Activated CD4-positive, alpha-beta T cell treated with anti-CD3 and anti-CD28 coated beads, Interleukin-10, Interleukin-2, amounts not matched to agents 100 ng/mL and 50 ng/mL, durations not matched to agents 16 hours and 8 hours (primary cell): ENCODE measurements around the gene DYNLT1.
"Not testable (repeated sequence)": the region's sequence is repeated elsewhere in the genome, so short reads cannot be mapped to it uniquely, and the experiment has no call there.

Experiments used
- DNase-seq: peaks from one replicate; pipeline ENCODE4 v3.0.0-alpha.2; 2020

Gene DYNLT1

DNA sequence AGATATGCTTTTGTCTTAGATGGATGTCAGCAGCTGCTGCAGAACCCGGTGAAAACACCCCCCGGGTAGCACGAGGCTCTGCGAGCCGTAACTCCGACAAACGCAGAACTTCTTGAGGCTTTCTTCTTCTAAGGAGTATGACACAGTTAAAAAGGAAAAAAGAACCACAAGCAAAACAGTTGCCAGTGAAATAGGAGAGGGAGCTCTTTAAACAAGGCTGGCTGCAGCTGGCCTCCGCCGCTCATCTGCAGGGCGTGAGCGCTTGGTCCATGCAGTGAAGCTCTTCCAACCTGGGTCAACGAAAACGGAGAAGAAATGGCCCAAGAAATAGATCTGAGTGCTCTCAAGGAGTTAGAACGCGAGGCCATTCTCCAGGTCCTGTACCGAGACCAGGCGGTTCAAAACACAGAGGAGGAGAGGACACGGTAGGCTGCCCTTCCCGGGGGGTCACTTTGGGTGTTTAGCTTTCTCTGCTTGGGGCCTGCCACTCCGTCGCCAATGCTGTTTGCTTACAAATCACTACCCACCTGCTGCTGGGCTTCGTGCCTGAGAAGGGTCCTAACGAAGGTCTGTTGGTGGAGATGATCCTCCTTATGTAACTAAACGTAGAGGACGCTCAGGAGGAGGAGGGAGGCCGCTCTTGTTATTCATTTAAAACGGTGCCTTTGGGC is 18.5 kb upstream of the DYNLT1 start:
- no peak for DNase-seq

DNA sequence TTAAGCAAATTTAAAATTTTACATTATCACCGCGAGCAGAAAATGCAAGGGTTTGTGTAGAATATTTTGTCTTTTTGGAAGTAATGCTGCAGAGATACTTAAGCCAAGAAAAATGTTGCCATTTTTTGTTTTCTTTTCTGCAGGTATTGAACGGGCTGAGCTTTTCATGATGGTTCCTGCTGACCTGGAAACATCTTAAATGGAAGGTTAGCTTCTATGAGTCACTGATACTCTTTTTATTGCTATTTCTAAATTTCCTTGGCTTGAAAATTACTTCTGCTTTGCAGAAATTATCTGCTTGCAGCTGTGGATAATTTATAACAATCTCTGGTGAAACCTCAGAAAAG is 18.0 kb upstream of the DYNLT1 start:
- DNase-seq, result no peak

DNA sequence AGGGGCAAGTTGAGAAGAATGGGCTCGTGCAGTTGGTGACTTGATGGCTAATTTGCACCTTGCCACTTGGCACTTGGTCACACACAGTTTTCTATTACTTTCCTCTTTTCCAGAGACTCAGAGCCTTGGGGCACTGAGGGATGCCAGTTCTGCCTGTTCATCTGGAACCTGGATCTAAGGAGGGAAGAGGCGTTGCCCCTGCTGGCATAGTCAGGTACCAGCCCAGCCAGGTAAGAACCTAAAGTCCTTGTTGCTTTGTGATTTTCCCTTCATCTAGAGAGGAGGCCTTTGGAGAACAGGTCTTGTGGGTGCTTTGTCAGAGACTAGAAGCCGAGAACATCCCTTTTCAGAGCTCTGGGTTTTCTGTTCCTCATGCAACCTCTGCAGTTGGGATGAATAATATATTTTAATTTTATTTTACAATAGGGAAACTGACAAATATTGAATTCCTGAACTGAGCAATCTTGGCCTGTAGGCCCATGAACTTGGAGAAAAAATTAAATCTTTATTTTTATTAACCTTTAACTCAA is 16.7 kb upstream of the DYNLT1 start:
- DNase-seq, result no peak

DNA sequence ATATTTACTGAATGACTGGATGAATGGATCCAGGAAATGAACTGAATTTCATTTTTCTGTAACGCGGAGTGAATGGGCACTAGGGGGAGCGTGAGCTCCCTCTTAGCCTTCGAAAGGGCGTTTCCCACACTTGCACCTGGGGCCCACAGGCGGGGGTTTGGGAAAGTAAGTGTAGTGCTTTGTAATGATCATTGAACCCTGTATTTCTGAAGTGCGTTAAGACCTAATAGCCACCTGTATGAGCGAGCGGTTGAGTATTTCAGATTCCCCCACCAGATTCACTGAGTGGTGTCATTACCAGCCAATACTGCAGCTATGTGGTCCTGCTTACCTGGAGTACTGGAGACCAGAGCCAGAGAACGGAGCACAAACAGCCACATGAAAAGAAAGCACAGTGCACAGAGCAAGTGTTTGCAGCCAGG is 15.8 kb upstream of the DYNLT1 start:
- DNase-seq, result peak; percentile 52

DNA sequence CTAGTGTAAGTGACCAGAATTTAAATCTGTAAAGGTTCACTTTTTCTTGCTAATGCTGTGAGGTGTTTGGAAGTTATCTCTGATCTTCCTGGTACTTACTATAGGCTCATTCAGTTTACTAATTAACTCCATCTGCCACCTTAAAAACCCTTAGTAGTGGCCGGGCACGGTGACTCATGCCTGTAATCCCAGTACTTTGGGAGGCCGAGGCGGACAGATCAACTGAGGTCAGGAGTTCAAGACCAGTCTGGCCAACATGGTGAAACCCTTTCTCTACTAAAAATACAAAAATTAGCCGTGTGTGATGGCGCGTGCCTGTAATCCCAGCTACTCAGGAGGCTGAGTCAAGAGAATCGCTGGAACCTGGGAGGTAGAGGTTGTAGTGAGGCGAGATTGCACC is 12.4 kb upstream of the DYNLT1 start:
- not testable (repeated sequence) for DNase-seq

DNA sequence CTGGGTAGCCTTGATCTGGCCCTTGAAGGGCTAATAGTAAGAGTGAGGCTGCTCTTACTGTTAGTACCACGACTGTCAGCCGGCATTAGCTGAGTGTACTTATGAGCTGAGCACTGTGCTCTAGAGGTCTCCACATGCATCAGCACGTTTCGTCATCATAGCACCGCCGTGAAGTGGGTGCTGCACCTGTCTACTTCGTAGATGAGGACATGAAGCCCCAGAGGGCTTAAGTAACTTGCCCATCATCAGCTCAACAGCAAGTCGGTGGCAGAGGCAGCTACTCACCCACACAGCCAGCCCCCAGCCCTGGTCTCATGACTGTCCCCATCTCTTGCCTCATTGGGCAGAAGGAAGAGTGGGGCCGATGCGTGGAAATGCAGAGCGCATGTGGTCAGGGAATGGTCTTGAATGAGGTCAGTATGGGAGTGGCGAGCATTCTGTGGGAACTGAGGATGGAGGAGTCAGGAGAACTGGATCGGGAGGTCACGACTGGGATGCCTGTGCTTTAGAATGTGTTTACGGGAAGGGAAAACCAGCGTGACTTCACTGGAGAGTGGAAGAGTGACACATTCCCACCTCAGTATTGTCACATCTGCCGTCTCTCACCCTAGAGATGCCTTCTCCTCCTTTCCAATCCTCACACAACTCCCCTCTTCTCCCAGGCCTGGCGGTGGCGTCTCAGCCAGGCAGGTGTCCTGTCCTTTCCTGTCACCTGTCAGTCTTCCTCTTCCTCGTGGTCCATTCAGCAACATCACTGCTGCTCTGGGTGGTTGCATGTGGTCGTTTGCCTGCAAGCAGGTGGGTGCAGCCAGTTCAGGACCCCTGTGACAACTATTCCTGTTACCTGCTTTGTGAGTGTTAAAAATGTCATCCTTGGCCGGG is 11.3 kb upstream of the DYNLT1 start:
- DNase-seq, result no peak

DNA sequence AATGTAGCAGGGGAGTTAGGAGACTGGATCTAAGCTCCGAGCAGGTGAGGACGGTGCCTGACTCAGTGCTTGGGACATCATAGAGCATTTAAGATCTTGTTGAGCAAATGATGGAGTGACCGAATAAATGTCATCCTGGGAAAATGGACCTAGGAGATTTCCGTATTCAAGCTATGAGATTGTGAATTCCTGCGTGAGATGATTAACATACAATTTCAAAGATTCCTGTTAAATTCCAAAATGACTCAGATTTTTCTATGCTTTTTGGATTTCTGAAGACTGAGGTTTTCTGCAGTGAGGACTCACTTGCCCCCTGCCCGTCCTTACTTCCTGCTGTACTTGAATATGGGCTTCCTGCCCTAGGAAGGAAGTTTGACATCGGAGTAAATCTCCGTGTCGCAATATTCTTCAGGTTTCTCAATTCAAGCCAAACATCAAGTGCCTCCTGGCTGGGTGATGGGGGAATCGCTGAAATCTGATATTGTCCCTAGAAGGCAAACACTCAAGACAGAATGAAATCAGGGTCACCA is 10.5 kb upstream of the DYNLT1 start:
- peak; percentile 40 for DNase-seq

DNA sequence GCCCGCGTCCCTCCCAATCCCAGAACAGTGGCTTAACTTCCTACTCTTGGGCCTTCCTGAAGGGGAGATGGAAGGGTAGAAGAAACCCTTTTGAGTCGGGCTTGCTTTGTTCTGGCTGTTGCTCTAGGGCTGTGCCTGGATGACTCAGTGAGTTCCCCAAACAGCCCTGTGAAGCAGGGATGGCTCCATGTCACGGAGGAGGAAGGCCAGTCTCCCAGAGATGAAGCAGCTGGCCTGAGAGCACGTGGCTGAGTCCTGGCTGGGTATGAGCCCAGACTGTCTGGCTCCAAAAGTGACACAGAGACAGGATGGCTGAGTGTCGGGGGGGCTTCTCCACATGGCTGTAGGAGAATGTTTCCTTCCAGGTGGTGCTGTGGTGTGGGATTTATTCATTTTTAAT is 10.0 kb upstream of the DYNLT1 start:
- no peak for DNase-seq

DNA sequence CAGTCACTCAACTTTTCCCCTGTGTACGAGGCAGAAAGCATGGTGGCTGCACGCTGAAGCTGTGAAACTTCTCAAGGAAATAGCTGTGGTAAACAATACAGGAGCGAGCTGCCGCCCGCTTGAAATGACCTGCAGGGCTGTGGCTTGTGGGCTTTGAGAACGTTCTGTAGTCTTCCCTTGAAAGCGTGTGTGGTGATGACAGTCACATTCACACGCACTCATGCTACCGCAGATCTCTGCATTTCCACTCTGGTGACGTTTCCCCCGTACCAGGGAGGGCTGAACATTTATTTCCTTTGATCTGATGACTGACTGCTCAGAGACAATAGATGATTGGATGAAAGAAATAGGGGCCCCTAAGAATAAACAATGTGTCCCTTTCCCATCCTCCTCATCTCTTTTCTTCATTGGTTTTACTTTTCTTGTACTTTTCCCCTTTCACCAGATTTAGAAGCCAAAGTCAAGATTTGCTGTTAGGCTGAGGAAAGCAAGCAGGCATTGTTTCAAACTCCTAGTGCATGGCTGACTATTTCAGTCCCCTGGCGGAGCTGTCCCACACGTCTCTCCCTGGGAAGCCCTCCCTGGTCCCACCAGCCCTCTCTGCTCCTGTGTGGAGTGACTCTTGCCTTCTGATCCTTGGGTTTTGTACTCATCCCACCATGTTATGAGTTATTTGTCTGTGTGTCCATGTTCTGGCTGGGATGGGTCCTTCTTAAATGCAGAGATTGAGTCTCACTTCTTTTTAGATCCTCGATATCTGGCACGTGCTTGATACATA is 9.2 kb upstream of the DYNLT1 start:
- peak; percentile 97 for DNase-seq

DNA sequence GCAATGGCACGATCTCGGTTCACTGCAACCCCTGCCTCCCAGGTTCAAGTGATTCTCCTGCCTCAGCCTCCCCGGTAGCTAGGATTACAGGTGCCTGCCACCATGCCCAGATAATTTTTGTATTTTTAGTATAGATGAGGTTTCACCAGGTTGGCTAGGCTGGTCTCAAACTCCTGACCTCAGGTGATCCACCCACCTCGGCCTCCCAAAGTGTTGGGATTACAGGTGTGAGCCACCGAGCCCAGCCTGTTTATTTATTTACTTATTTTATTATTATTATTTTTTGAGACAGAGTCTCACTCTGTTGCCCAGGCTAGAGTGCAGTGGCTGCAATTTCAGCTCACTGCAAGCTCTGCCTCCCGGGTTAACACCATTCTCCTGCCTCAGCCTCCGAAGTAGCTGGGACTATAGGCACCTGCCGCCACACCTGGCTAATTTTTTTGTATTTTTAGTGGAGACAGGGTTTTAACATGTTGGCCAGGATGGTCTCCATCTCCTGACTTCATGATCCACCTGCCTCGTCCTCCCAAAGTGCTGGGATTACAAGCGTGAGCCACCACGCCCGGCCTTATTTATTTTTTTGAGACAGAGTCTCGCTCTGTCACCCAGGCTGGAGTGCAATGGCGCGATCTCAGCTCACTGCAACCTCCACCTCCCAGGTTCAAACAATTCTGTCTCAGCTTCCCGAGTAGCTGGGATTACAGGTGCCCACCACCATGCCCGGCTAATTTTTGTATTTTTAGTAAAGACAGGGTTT is 7.6 kb upstream of the DYNLT1 start:
- DNase-seq, result not testable (repeated sequence)

DNA sequence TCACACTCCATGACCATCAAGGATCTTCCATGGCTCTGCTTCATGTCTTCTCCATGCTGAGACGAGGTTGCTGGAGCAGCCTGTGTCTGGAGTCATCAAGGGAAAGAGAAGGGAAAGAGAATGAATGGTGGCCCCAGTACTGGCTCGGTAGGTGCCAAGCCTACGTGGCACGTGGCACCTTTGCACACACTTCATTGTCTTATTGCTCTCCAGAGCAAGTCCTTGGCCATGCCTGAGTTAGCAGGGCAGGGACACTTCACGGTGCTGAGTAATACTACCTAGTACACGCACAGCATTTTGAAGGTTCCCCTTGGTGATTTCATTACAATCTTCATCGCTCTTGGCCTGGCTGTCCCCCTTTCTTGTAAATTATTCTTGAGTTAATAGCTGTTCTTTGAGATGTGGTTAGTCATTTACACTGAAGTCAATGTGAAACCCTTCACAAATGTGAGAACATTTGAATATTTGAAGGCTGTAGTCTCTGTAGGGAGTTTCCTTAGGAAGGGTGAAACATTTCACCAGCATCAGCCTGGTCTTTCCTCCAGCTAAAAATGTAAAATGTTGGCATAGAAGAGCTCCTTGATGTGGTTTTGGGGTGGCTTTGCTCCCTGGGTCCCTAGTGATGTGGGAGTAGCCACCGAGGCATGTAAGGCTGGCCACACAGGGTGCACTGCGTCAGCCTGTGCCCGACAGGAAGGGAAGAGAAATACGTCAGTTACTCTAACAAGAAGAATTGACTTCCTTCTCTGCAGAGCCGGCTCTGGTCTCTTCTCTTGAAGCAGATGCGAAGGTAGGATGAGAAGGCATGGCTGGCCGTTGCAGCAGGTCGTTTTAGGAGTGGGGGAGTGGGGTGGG is 5.0 kb upstream of the DYNLT1 start, which contains the start of gene SYTL3:
Gene SYTL3 (plus strand): TSS at position 766 of the 855 bp plus-strand sequence. CDS start 13,215 bp downstream, outside the sequence.
- peak; percentile 94 for DNase-seq

DNA sequence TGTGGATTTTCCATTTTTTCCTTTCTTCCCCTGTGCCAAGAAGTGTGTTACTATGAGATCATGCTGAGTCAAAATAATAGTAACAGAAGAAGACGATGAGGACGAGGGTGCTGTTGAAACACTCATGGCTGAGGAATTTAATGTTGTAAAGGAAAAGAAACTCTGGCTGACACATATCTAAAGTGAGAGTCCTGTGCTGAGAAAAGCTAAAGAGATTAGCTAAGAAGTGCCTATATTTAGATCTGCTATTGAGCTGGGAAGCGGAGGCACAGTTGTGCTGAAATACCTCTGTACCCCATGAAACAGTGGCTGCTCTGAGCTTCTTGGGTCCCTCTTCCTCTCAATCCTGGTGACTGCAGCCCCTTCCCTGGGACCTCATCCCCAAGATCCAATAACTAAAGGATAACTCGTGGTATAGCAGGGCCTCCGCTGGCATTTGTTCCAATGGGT is 4.2 kb upstream of the DYNLT1 start:
- peak; percentile 90 for DNase-seq

DNA sequence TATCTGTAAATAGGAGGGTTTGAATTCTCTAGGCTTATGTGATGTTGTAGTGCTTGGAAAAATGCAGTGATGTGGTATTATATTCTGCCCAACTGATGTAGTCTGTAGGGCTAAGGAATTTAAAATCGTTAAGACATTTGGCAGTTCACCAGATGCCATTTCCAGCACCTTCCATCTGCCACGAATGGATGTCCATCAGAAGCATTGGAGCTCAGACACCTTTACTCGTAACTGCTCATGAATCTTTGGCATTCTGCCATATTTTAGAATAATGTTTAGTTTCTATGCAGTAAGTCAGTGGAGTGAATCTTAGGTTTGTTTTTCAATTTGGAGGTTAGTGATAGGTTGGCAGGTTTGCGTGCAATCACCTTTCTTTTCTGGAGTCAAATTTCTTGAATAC is 3.0 kb upstream of the DYNLT1 start:
- no peak for DNase-seq

DNA sequence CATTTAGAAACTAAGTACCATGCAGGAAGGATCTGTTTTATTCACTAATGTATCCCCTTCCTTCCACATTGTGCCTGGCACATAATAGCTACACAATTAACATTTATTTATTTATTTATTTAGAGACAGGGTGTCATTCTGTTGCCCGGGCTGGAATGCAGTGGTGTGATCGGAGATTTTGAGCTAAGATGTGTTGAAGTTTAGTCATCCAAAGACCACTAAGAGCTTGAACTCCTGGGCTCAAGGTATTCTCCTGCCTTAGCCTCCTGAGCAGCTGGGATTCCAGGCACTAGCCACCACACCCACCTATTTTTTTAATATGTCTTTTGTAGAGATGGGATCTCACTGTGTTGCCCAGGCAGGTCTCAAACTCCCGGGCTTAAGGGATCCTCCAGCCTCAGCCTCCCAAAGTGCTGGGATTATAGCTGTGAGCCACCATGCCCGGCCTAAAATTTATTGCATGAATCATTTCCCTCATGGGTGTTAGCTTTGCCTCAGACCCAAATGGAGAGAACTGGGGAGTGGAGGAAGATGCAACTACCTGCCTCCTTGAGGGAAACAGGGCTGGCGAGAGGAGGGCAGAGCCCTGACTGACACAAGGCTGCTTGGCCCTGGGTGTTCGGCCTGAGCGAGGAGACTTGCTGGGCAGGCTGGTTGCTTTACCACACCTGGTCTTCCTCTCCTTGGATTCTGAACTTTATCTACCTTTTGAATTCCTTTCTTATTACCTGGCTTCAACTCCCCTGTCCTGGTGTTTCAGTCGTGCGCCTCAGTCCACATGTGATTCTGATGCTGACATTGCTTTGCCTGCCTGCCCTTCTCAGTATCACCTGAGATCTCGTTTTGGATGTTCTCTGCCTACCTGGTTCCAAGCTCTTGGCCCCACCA is 1.7 kb upstream of the DYNLT1 start:
- peak; percentile 31 for DNase-seq

DNA sequence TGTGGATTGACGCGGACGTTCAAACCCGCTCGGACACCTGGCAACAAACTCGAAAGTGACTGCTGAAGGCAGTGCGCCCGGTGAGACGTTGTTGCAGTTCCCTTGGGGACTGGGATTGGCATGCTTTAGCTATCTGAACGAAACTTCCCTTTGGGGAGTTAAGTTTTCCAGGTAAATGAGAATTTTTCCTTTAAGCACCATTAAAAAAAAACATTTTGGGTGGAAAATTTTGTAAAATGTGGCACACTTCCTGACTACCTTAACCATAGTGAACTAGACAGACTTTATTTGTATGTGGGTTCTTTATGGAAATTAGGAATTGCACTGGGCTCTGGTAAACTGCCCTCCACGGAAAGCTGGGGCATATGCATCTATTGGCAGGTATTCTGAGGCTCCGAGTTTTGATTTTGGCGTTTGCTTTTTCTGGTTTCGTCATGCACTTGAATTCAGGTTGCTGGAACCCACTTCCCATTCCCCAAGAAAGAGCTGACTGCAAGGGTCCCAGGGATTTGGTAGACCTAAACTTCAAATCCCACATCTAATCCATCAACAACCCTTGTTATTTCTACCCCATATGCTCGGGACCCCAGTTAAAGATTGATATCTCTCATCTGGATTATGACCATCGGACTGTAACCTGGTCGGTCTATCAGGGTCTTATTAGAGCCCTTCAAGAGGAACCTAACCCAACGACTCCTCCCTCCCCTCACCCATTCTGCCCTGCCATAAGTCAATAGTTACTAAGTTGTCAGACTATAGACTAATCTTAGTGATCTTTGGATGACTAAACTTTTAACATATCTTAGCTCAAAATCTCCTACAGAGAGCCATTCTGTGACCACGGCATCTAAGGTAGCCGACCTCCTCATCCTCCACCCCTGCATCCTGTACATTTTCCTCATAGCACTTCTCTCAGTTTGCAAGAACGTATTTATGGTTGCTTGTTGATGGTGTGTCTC is 800 bp upstream of the DYNLT1 start:
- peak; percentile 75 for DNase-seq

DNA sequence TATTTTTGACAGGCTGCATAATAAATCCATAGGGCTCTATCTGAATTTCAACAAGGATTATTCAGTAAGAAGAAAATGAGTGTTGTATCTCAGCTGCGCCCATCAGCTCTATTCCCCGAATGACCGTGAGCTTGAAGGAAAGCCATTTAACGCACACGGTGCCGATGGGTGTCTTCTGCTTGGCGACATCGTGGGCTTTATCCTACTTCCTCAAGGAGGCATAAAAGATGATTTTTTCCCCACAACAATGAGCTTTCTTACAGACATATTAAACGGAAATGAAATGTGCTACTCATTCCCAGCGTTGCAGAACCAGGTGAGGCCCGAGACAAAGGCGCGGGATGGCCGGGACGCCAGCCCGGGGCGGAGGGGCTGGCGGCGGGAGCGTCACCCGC is 710 bp downstream of the DYNLT1 start:
- DNase-seq, result no peak

DNA sequence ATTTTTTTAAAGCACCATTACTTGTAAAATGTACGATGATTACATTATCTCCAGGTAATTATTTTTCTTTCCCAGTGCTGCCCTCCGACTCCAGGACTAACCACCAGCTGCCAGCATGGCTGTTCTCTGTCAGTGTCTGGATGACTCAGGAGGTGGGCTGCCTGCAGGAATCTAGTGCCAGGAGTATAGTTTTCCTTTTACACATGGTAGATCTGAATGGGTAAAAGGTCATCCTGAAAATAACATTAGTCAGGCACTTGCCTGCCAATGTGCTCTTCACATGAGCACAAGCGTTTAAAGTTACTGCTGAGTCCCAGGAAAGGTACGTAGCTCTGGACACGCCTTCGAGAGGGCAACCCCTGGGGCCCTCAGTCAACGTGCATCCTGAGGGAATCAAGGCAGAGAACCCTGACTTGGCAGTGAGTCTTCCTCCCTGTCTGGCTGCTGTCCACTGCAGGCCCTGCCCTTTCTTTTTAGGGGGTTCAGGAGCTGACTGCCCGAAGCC is 2.4 kb downstream of the DYNLT1 start:
- DNase-seq, result no peak

DNA sequence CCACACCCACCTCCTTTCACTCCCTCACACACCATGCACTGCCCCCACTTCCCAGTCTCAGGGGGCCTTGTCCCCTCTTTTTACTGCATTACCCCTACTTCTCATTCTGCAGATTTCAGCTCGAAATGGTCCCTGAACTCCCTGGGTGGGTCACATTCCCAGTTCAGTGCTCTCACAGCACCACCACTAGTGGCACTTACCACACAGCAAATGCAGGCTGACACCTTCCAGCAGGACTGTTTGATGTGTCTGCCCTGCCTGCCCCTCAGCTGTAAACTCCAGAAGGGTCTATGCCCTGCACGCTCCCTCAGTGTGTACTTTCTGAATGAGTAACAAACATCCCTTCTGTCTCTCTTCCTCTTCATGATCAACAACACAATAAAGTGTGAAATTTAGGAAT is 4.0 kb downstream of the DYNLT1 start:
- peak; percentile 38 for DNase-seq

DNA sequence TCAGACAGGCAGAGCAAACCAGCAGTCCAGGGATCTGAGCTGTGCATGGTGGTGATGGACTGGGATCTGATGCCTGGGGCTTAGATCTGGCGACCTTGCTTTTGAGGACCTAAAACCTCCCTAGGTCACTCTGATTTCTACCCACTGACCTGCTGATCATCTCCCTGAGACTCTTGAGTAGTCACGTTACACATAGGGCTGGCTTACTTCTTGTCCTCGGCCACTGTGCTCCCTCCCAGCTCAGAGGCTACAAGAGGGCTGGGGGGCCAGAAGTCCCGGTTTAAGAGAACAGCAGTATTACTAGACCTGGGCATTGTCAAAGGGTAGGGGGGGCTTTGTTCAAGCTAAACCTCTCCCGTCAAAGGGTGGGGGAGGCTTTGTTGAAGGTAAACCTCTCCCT is 5.5 kb downstream of the DYNLT1 start:
- DNase-seq, result no peak
